Left renal pelvis (tissue), 4 donors: ENCODE data around the gene KRTAP5-6. TPM values are rescaled to one million over a fixed set of nuclear protein-coding genes. Genes with fewer than 3 reads are reported as not detected.
"Not testable (repeated sequence)": the region's sequence is repeated elsewhere in the genome, so short reads cannot be mapped to it uniquely, and the experiment has no call there.

ENCODE experiments used
- DNase-seq, 4 donors: peaks; one replicate each; pipeline ENCODE4 v3.0.0-alpha.2; 2013; ENCODE audit warnings: low read depth in 4 of 4, low spot score in 3 of 4
- polyA plus RNA-seq, 4 donors: library from polyadenylated mRNA; unstranded; fragments of 120-200 nt; gene quantifications; one replicate each; pipeline ENCODE4 v1.2.1, GENCODE V29; 2013; ENCODE audit not compliant: insufficient read length in 4 of 4

KRTAP5-6 gene
- polyA plus RNA-seq, 4 donors: not detected

- DNase-seq: not testable (repeated sequence)
These were observed 13.8 kb upstream of the KRTAP5-6 start for GRCh38 chr11:1683216-1683615.

DNA sequence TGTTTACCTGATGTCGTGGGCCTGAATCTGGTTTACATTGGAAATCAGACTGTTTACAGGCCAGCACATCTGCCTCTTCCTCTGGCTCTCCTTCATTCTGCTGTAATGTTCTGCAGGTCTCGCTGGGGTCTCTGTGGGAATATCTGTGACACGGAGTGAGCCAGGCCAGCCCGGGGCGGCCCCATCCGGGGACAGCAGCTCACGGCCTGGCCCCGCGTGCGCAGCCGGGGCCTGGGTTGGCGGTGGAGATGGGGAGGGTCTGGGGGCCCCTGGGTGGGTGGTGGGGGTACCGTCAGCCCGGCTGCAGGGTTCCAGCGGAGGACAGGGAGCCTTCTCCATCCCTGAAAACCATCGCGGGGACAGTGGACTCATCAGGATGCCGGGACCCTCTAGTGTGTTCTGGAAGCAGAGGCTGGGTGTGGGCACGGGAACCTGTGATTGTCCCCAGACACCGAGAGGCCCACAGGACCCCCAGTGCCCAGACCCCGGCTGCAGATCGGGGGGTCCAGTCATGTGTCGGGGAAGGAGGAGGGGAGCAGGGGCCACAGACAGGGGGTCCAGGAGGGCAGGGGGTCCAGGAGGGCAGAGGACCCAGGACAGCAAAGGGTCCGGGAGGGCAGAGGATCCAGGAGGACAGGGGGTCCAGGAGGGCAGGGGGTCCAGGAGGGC is 13.0 kb upstream of the KRTAP5-6 start:
- not testable (repeated sequence) for DNase-seq

DNA sequence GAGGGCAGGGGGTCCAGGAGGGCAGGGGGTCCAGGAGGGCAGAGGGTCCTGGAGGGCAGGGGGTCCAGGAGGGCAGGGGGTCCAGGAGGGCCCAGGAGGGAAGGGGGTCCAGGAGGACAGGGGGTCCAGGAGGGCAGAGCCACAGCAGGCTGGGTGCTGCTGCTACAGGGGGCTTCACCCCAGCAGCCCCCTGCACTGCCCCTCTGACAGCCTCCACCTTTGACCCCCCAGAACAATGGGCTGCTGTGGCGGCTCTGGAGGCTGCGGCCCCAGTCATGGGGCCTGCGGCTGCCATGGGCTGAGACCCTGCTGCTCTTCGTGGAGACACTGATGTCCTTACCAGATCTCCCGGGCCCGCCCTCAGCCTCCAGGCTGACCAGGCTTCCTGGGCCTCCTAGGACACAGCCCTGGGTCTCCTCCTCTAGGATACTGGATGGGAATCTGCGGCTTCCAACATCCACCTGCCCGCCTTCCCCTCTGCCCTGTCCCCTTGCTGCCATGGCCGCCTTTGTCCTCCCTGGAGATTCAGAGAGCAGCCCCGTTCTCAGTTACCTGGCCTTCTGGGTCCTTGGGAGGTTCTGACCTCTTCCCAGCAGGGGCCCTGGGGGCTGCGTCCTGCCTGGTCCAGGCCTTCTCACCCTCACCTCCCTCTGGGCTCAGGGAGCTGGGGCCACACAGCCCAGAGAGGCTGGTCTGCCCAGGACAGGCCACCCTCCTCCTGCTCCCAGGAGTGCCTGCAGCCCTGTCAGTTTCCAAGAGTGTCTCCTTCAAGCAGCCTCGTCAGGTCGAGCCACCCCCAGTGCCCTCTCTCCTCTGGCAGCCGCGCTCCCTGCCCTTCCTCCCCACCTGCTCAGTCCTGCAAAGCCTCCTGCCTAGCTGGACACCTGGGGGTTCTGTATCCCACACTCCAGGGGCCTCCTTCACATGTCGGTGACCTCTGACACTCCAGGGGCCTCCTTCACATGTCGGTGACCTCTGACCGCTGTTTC is 11.8 kb upstream of the KRTAP5-6 start:
- not testable (repeated sequence) for DNase-seq

GRCh38 chr11:1686220-1686619 is 10.8 kb upstream of the KRTAP5-6 start:
- not testable (repeated sequence) for DNase-seq

DNA sequence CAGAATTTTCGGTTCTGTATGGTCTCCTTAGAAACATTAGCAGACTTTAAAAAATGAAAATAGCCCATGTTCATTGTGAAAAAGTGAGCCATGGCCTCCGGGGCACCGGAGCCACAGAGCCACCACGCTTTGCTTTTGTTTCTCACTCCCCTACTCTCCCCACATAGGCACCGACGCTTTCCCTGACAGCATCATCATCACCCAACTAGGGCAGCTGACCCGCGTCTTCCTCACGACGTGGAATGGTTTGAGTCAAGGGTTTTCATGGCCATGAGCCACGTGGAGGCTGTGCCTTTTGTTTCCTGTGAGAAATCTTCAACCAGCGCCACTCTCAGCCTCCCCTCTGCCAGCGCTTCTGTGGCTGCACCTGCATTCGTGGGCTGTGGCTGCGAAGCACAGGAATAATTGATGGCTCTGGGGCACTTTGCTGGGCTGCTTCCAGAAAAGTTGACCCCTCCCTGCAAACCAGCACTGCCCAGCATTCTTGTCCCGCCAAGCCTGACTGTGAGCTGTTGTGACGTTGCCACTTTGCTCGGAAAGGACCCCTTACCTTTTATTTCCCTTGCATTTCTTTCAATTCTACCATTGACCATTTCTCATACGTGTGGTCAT is 8.6 kb upstream of the KRTAP5-6 start:
- DNase-seq: not testable (repeated sequence)

GRCh38 chr11:1689250-1690166 is 7.5 kb upstream of the KRTAP5-6 start:
- DNase-seq: not testable (repeated sequence)

- no peak for DNase-seq
These were observed 6.6 kb upstream of the KRTAP5-6 start for GRCh38 chr11:1690167-1691025.

DNA sequence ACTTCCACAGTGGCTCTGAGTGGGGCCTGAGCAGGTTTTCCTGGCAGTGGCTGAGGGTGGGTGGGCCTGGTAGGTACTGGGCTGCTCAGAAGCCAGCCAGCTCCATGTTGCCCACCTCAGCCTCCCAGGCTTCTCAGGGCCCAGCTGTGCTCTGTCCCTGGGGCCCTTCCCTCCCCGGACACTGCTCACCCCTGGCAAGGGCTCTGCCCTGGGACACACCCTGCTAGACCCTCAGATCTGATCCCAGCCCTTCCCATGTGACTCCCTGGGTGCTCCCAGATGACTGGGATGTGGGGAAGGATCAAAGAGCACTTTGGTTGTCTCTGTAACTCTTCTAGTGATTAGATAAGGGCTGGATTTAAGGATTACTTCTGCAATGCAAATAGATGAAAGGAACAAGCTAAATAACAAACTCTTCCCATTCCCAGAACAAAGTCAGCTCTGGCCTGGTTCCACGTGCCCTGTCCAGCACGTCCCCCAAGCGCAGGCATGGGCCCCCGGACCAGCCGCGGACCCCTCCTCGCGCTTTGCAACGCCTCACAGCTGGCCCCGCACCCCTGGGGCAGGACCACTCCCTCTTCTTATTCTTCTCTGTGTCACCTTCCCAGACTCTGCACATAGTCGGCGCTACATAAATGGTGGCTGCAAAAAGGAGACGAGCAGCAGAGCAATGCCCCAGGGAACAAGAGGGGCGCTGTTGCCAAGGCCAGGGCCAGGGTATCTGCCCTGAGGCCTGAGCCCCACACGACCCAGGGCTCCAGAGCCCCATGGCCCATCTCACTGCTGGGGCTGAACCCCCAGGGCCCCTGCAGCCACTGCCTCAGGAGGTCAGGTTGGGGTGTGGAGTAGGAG is 5.7 kb upstream of the KRTAP5-6 start:
- DNase-seq: no peak

GRCh38 chr11:1691878-1692707 is 4.9 kb upstream of the KRTAP5-6 start:
- no peak for DNase-seq

DNA sequence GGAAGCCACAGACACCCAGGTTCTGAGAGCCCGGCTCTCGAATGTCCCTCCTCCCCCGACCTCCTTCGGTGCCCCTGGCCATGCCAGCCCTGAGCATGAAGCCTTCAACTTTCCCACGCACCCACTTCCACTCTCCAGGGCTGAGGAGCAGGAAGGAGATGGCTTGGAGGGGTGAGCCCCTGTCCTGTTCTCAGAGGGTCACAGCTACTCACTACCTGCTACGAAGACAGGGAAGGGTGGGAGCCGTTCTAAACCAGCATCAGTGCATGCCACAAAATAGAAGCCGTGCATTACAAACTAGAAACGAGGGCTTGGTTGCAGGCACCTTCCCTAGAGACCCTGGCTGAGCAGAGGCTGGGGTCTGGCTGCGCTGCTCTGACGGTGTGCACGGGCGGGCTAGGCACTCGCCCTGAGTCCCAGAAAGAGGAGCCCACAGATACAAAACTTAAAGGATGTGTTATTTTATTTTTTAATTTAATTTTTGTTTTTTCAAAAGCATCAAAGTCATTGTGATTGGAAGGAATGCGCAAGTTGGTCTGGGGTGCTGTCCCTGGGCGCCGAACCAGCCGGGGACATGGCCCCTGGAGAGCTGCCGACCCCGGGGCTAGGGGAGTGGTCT is 4.2 kb upstream of the KRTAP5-6 start:
- no peak for DNase-seq

GRCh38 chr11:1693327-1694063 is 3.5 kb upstream of the KRTAP5-6 start:
- peak; percentile 60 to 70 (median 62) for DNase-seq

GRCh38 chr11:1694064-1694845 is 2.7 kb upstream of the KRTAP5-6 start:
- DNase-seq: peak; percentile 63 to 72 (median 70)

GRCh38 chr11:1694846-1695547 is 2.0 kb upstream of the KRTAP5-6 start:
- DNase-seq: no peak

DNA sequence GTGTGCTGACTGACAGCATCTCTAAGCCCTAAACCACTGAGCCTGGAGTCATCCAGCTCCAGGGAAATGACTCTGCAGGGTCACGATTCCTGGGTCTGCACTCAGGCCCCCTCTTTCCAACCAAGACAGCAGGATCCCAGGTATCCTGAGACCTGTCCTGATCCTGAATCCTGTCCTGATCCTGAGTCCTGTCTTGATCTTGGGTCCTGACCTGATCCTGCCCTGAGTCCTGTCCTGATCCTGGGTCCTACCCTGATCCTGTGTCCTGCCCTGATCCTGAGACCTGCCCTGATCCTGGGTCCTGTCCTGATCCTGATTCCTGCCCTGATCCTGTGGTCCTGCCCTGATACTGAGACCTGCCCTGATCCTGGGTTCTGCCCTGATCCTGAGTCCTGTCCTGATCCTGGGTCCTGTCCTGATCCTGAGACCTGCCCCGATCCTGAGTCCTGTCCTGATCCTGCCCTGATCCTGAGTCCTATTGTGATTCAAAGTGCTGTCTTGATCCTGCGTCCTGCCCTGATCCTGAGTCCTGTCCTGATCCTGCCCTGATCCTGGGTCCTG is 1.4 kb upstream of the KRTAP5-6 start:
- DNase-seq: no peak

- no peak for DNase-seq
These were observed 2.8 kb downstream of the KRTAP5-6 start for GRCh38 chr11:1699771-1700170.
